Activated naive CD8-positive, alpha-beta T cell (primary cell): ENCODE measurements around the gene CYP4A11.
"Not testable (repeated sequence)": the region's sequence is repeated elsewhere in the genome, so short reads cannot be mapped to it uniquely, and the experiment has no call there.

Experiments used
- H3K27ac Mint-ChIP-seq: one replicate; pipeline ENCODE4 v1.8.0; 2021; ENCODE audit warnings: mixed read lengths
- H3K27me3 Mint-ChIP-seq: one replicate; pipeline ENCODE4 v1.8.0; 2021; ENCODE audit warnings: mixed read lengths
- H3K36me3 Mint-ChIP-seq: one replicate; pipeline ENCODE4 v1.8.0; 2021; ENCODE audit warnings: mixed read lengths
- H3K4me1 Mint-ChIP-seq: one replicate; pipeline ENCODE4 v1.8.0; 2021; ENCODE audit warnings: low read depth, mixed read lengths
- H3K4me3 Mint-ChIP-seq: one replicate; pipeline ENCODE4 v1.8.0; 2021; ENCODE audit warnings: mild to moderate bottlenecking, mixed read lengths
- H3K9me3 Mint-ChIP-seq: one replicate; pipeline ENCODE4 v1.8.0; 2021; ENCODE audit warnings: low read depth, mixed read lengths

Gene CYP4A11

GRCh38 chr1:46940307-46940706, 969 bp downstream of the CYP4A11 start:
- Mint-ChIP-seq H3K9me3 (no peaks in the 10 kb centered on the region), H3K36me3 (no peaks in the 10 kb centered on the region), H3K27ac (no peak overlapping the region), H3K27me3 (peaks cover 11% of the 10 kb centered on the region), H3K4me3 (no peak overlapping the region), H3K4me1 (no peaks in the 10 kb centered on the region)

DNA sequence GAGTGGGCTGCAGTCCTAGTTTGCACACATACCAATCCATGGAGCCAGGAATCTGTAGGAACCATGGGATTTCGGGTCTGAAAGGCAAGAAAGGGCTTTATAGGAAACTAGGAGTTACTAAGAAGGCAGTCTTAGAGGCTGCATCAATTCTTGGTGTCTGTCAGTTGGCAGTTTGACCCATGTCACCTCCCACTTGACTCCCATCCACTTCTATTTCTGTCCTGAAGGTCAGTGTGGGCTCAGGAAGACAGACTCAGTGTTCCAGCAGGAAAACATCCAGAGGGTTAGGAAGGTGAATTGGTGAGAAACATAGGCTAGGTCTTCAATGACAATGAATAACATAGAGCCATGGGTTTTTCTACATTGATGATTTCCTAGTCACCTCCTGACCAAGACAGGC, 4.0 kb downstream of the CYP4A11 start:
- no peaks in the 10 kb centered on the region for H3K4me1 Mint-ChIP-seq
- peaks cover 7% of the 10 kb centered on the region for H3K27me3 Mint-ChIP-seq
- no peaks in the 10 kb centered on the region for H3K36me3 Mint-ChIP-seq
- no peaks in the 10 kb centered on the region for H3K9me3 Mint-ChIP-seq
- no peak overlapping the region for H3K4me3 Mint-ChIP-seq
- no peak overlapping the region for H3K27ac Mint-ChIP-seq

- Mint-ChIP-seq H3K4me3 (no peak overlapping the region), H3K9me3 (no peaks in the 10 kb centered on the region), H3K27ac (no peak overlapping the region), H3K4me1 (no peaks in the 10 kb centered on the region), H3K36me3 (no peaks in the 10 kb centered on the region), H3K27me3 (peaks cover 8% of the 10 kb centered on the region)
These were observed 4.5 kb downstream of the CYP4A11 start for GRCh38 chr1:46936788-46937187.

DNA sequence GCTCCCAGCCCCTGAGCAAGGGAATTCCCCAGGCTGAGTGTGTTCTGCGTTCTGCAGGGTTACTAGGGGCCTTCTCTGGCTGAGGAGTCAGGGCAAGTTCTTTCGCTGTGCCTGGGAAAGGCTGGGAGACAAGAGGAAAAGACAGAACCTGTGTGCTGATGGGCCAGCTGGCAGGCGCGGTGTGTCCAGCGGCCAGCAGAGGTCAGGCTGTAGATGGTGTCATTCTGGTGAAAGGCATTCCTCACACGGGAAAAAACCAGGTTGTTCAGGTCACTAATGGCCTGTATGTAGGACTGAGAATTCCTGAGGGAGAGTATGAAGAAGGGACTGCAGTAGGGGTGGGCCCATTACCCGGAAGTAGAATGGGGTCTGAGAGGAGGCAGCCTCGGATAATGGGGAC, 6.4 kb downstream of the CYP4A11 start:
- not testable (repeated sequence) for H3K27me3 Mint-ChIP-seq, H3K9me3 Mint-ChIP-seq, H3K27ac Mint-ChIP-seq, H3K36me3 Mint-ChIP-seq, H3K4me3 Mint-ChIP-seq, H3K4me1 Mint-ChIP-seq

DNA sequence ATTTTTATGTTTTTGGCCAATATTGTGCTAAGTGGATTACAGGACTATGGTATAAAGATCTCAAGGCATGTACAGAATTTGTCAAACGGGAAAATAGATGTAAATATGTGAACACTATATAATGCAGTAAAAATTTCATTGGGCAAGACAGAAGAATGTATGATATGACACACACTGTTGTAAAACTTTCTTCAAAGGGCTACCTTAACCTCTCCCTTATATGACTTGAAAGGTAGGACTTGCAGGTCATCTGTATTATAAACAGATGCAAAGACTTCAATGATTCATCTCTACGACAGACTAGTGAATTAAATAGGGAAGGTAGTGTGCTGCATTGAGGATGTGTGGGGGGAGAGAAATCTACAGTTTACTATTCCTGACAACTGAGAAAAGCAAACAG, 9.3 kb downstream of the CYP4A11 start:
- H3K27ac Mint-ChIP-seq, H3K36me3 Mint-ChIP-seq, H3K4me3 Mint-ChIP-seq, H3K4me1 Mint-ChIP-seq, H3K9me3 Mint-ChIP-seq: not testable (repeated sequence)
- H3K27me3 Mint-ChIP-seq = peaks cover 13% of the 10 kb centered on the region

- Mint-ChIP-seq H3K27me3 (peaks cover 14% of the 10 kb centered on the region), H3K27ac (no peak overlapping the region), H3K9me3 (no peaks in the 10 kb centered on the region), H3K4me3 (no peak overlapping the region), H3K4me1 (no peaks in the 10 kb centered on the region), H3K36me3 (no peaks in the 10 kb centered on the region)
These were observed 10.1 kb downstream of the CYP4A11 start for GRCh38 chr1:46931151-46931550.

- no peak overlapping the region for H3K27ac Mint-ChIP-seq
These were observed 13.9 kb downstream of the CYP4A11 start for GRCh38 chr1:46927249-46927835.

DNA sequence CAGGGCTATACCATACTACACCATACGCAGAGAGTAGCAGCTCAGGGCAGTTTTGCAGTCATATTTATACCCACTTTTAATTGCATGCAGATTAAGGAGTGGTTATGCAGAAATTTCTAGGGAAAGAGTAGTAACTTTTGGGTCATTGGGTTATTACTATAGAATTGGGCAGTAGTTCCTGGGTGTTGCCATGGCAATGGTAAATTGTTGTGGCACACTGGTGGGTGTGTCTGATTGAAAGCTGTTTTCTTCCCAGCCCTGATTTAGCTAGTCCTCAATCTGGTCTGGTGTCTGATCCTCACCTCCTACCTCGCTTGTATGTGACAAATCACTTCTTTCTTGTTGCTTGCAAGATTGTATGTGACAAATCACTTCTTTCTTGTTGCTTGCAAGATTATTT, 30.5 kb downstream of the CYP4A11 start:
- Mint-ChIP-seq H3K27me3 (peaks cover 4% of the 10 kb centered on the region), H3K27ac (no peak overlapping the region), H3K9me3 (peaks cover 17% of the 10 kb centered on the region), H3K36me3 (peaks cover 6% of the 10 kb centered on the region), H3K4me1 (no peaks in the 10 kb centered on the region), H3K4me3 (no peak overlapping the region)

More at GRCh38 chr1:46927249-46927835, 13.9 kb downstream of the CYP4A11 start:
- Mint-ChIP-seq H3K9me3 (peaks cover 7% of the 10 kb centered on the region), H3K36me3 (no peaks in the 10 kb centered on the region), H3K27me3 (peaks cover 33% of the 10 kb centered on the region), H3K4me1 (no peaks in the 10 kb centered on the region), H3K4me3 (no peak overlapping the region)

- H3K27ac Mint-ChIP-seq = no peak overlapping the region
- H3K36me3 Mint-ChIP-seq = peaks cover 7% of the 10 kb centered on the region
- peaks cover 16% of the 10 kb centered on the region for H3K27me3 Mint-ChIP-seq
- H3K9me3 Mint-ChIP-seq = peaks cover 14% of the 10 kb centered on the region
- no peaks in the 10 kb centered on the region for H3K4me1 Mint-ChIP-seq
- no peak overlapping the region for H3K4me3 Mint-ChIP-seq
These were observed 37.8 kb downstream of the CYP4A11 start for GRCh38 chr1:46903481-46903880.

- Mint-ChIP-seq H3K4me3 (no peak overlapping the region), H3K36me3 (peaks cover 2% of the 10 kb centered on the region), H3K27ac (no peak overlapping the region), H3K27me3 (peaks cover 16% of the 10 kb centered on the region), H3K9me3 (peaks cover 5% of the 10 kb centered on the region), H3K4me1 (no peaks in the 10 kb centered on the region)
These were observed 40.9 kb downstream of the CYP4A11 start for GRCh38 chr1:46900401-46900800.

GRCh38 chr1:46881656-46882055, 59.6 kb downstream of the CYP4A11 start:
- H3K36me3 Mint-ChIP-seq, H3K27me3 Mint-ChIP-seq, H3K4me1 Mint-ChIP-seq, H3K9me3 Mint-ChIP-seq, H3K4me3 Mint-ChIP-seq, H3K27ac Mint-ChIP-seq: not testable (repeated sequence)
